Right renal pelvis (tissue), 4 donors: ENCODE measurements around the gene ASB16. TPM values are rescaled to one million over a fixed set of nuclear protein-coding genes. Genes with fewer than 3 reads are reported as not detected.
"Not testable (repeated sequence)": the region's sequence is repeated elsewhere in the genome, so short reads cannot be mapped to it uniquely, and the experiment has no call there.

Experiments
- DNase-seq, 4 donors: peaks; one replicate each; pipeline ENCODE4 v3.0.0-alpha.2; 2013; ENCODE audit warnings: low read depth in 4 of 4, low spot score in 3 of 4, missing footprints in 1 of 4
- polyA plus RNA-seq, 4 donors: library from polyadenylated mRNA; unstranded; fragments of 120-200 nt; gene quantifications; one replicate each; pipeline ENCODE4 v1.2.1, GENCODE V29; 2013; ENCODE audit not compliant: insufficient read length in 4 of 4

ASB16 gene, protein sequence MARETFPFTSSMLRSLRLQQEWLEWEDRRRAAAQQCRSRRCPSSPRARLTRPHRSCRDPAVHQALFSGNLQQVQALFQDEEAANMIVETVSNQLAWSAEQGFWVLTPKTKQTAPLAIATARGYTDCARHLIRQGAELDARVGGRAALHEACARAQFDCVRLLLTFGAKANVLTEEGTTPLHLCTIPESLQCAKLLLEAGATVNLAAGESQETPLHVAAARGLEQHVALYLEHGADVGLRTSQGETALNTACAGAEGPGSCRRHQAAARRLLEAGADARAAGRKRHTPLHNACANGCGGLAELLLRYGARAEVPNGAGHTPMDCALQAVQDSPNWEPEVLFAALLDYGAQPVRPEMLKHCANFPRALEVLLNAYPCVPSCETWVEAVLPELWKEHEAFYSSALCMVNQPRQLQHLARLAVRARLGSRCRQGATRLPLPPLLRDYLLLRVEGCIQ
- polyA plus RNA-seq: 1 to 10 TPM; 1.8 to 2.3 (median 2.1) TPM

DNA sequence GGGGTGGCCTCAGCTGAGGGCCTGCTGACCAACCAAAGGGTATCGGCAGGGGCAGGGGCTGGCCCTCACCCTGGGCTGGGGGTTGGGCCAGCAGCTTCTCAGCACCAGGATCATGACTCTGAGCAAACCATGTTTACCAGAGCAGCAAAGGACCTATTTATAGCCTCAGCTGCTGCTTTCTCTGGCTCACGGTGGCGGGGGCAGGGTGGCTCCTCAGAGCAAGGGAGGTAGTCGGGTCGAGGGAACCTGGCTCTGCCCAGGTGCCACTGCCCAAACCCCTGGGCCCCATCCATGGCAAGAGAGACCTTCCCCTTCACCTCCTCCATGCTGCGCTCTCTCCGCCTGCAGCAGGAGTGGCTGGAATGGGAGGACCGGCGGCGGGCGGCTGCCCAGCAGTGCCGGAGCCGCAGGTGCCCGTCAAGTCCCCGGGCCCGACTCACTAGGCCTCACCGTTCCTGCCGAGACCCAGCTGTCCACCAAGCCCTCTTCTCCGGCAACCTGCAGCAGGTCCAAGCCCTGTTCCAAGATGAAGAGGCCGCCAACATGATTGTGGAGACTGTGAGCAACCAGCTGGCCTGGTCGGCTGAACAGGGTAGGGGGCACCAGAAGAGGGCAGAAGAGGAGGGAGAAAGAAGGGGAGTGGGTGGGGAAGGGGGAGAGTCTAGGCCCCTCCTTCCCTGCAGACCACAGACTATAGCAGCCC, at the start of gene ASB16:
ASB16 (plus strand) TSS at position 206 of the 703 bp plus-strand sequence; CDS start at position 292, 86 bp downstream.
- no peak for DNase-seq

DNA sequence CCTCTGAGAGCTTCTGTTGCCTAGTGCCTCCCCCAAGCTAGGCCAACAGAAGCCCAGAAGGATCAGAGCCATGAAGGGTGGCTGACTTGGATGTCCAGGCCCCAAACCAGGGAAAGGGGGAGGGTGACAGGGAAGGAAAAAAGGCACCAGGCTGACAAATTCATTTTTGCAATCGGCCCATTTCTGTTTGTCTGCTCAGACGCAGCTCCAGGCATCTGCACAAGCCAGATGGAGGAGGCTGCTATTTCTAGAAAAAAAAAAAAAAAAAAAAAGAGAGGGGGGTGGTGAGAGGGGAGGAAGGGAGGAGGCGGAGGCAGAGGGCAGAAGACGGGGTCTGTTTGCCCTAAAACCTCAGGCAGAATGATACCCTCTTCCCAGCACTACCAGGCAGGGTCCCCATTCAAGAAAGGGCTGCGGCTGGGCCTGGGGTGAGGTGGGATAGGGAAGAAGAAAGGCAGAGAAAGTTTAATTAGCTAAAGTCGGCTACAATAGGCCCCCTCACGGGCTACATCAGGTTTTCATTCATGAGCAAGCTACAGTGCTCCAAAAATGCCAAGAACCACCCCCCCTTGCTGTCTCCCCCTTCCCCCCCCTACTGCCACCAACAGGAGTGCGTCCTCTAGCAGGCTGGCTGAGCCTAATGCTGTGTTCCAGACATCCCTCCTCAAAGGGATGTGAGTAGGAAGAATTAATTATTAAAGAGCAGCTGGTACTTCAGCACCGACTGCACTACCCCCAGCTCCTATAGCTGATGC, 49.5 kb upstream of the ASB16 start:
- DNase-seq: no peak

DNA sequence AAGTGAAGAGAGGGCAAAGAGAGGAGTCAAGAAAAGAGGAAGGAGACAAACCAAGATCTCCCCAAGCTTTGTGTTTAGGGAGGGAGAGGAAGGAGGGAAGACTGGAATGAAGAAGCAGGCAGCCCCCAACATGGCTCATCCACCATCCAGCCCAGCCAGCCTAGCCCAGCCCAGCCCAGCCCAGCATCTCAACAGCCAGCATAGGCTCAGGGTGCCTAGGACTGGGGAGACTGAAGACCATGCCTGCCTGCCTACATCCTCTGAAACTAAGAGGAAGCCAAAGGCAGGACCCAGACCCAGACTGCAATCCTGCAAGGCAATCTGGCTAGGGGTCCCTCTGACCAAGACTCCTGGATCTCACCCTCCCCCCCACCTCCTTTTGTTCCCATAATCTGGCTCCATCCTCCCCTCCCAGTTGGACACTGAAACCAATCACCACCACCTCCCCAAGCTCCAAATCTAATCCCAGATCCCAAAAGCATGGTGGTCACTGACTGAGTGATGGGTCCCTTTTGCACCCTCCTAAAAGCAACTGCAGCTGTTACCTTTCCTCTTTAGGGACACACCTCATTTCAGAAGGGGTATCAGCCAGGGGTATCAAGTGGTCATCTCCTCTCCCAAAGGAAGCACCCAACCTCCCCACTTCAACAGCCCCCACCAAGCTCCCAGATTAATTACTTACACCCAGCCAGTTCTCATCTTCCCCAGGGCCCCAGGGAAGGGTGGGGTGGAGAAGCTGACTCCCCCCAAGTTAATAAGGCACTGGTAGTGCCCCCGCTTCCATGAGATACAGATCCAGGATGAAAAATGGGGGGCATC, 48.3 kb upstream of the ASB16 start:
- DNase-seq: no peak

DNA sequence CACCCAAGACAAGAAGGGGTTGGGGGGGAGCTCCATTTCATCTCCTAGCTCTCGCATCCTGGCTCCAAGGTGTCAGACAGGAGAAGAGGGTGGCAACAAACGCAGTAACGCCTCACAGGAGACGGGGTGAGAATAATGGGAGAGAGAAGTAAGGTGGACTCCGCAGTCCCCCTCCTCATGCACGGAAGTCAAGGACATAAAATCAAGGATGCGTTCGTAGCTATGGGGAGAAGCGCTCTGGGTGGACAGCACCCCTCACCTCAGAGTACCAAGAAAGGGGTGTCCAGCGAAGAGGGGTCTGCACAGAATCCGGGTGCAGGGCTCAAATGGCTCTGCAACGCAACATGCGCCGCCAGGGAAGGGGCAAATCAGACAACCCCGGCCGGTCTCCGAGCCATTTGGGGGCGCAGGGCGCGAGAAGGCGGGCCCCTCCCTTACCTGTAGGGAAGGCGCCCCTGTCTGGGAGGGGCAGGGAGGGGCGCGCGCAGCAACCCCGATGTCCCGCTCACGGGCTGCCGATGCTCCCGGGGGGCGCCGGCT, 47.6 kb upstream of the ASB16 start:
- DNase-seq: no peak

DNA sequence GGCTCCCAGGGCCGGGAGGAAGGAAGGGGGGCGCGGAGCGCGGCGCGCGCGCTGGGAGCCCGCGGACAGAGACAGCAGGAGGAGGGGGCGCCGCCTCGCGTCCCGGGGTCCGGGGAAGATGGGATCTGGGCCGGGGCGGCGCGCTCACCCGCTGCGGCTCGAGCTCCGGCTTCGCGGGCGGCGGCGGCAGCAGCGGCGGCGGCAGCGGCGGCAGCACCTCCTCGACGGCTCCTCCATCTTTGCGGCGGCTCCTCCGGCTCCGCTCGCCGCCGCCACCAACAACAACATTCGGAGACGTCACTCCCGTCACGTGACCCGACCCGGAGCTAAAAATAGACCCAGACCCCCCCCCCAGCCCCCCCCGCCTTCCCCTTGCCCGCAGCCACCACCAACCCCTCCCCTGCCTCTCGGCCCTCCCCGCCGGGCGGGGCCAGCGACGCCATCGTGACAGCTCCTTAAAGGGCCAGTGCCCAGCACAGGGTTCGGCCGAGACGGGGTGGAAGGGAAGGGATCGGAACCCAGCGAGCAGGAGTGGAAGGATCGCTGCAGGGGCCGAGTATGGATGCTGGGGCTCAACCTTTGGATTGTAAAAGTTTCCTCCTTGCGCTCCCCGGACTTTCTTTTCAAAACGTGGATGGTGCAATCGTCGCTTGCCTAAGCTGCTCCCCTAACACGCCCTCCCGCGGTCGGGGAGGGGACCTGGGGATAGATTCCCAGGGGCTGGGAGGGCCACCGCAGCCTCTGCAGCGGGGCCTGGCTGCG, 47.0 kb upstream of the ASB16 start, which contains the start of gene HDAC5:
HDAC5 (minus strand) TSS at position 286 of the 762 bp plus-strand sequence. CDS start 6,126 bp downstream, outside the sequence.
- DNase-seq: peak; percentile 90 to 92 (median 90)

DNA sequence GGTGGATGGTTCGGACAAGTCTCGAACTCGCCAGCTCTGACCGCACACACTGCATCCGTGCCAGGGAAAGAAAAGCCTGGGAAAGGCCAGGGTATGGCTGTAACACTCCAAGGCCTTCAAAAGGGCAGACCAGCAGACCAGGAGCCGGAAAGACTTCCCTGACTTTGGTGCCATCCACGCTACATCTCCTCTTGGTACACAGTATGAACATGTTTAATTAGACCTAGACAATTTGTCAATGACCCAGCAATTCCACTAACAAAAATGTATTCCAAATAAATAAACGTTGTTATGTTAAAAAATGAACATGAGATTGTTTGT, 46.4 kb upstream of the ASB16 start:
- no peak for DNase-seq

DNA sequence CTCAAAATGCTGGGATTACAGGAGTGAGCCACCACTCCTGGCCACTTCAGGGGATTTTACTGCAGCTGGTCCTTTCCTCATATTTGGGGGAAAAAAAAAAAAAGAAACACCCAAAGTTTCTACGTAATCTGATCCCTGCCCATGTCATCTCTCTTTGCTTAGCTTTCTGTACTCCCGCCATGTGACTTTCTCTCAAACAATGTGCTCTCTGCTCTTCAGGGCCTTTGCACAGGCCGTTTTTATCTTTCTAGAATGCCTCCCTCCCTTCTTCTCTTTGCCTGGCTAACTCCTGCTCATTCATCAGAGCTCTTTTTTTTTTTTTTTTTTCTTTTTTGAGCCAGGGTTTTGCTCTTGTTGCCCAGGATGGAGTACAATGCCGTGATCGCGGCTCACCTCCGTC, 42.1 kb upstream of the ASB16 start:
- DNase-seq: no peak

DNA sequence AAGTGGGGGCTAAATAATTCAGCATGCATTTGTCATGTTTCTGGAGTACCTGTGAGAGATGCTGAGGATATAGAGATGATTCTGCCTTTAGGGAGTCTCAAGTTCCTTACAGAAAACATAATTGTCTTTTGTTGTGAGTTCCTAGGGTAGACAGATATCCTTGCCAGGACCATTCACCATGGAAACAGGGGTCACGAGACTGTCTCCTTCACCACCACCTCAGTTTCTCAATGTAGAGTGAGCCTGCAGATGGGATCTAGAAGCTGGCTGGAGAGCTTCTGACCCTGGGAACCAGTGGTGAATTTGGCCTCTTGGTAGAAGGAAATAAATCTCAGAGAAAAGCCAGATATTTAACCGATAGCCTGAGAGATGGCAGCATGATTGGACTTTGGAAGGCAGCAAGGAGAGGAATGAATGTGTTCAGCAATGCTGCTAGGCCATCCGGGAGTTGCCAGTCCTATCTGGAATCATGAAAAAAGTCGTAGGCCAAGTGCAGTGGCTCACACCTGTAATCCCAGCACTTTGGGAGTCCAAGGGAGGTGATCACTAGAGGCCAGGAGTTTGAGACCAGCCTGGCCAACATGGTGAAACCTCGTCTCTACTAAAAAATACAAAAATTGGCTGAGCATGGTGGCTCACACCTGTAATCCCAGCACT, 39.7 kb upstream of the ASB16 start:
- no peak for DNase-seq

DNA sequence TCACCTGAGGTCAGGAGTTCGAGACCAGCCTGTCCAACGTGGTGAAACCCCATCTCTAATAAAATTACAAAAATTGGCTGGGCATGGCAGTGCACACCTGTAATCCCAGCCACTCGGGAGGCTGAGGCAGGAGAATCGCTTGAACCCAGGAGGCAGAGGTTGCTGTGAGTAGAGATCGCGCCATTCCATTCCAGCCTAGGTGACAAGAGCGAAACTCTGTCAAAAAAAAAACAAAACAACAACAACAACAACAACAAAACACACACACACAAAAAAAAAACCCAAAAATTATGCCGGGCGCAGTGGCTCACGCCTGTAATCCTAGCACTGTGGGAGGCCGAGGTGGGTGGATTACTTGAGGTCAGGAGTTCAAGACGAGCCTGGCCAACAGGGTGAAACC, 39.1 kb upstream of the ASB16 start:
- DNase-seq: not testable (repeated sequence)

DNA sequence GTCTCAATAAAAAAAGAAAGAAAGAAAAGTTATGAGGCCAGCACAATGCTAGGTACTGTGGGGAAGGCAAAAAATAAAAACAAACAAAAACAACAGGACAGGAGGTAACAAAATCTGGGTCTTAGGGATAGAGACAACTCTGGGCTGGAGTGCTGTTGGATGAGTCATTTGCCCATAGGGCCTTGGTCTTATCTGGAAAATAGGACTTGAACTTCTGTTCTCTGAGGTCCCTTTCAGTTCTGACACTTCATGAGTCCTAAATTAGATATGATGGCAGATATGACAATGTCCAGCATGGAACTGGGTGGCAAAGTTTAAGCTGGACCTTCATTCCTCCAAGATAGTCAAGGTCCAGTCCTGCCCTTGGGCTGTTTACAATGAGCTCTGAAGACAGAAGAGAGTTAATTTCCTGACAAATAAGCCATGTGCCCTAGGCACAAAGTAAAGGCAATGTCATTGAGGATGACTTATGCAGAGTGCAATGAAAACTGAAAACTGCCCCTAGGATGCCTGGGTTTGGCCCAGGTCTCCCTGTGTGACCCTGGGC, 38.2 kb upstream of the ASB16 start:
- DNase-seq: no peak

DNA sequence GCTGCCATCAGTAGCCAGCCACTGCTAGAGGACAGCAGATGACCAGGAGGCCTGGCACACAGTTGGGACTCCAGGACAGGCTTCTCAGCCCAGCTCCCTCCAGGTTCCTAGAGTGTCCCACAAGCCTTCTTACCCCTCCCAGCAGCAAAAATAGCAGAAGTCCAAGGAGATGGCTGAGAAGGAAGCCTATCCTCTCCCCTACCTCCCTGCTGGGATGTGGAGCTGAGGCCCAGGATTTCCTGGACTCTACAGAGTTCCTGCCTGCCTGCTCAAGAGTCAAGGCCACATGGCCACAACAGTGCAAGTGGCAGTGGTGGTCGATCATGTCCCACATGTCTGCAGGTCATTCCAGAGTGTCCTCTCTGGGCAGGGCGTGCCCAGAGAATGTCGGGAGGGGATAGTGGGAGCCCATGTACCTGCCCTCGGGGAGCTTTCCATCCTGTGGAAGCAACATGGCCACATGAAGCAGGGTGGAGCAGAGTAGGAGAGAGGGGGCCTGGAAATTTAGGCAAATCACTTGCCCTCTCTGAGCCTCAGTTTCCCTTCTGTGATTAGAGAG, 36.5 kb upstream of the ASB16 start:
- no peak for DNase-seq

DNA sequence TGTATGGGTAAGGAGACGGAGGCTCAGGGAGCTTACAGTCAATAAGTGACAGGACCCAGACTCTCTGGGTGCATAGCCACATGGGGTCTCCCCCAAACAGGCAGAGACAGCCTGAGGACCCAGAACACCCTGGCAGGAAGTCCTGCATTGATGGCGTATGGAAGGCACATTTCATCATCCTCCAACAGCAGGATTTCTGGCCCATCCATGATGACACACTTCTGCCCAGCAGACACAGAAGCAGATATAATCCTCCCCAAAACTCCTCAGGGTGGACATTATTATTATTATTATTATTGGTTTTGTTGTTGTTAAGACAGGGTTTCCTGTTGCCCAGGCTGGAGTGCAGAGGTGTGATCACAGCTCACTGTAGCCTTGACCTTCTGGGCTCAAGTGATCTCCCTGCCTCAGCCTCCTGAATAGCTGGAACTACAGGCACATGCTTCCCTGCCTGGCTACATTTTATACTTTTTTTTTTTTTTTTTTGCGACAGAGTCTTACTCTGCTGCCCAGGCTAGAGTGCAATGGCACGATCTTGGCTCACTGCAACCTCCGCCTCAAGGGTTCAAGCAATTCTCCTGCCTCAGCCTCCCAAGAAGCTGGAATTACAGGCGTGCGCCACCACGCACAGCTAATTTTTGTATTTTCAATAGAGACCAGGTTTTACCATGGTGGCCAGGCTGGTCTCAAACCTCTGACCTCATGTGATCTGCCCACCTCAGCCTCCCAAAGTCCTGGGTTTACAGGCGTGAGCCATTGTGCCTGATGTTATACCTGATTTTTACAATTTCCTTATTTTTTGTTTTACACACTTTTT, 35.5 kb upstream of the ASB16 start:
- DNase-seq: no peak

DNA sequence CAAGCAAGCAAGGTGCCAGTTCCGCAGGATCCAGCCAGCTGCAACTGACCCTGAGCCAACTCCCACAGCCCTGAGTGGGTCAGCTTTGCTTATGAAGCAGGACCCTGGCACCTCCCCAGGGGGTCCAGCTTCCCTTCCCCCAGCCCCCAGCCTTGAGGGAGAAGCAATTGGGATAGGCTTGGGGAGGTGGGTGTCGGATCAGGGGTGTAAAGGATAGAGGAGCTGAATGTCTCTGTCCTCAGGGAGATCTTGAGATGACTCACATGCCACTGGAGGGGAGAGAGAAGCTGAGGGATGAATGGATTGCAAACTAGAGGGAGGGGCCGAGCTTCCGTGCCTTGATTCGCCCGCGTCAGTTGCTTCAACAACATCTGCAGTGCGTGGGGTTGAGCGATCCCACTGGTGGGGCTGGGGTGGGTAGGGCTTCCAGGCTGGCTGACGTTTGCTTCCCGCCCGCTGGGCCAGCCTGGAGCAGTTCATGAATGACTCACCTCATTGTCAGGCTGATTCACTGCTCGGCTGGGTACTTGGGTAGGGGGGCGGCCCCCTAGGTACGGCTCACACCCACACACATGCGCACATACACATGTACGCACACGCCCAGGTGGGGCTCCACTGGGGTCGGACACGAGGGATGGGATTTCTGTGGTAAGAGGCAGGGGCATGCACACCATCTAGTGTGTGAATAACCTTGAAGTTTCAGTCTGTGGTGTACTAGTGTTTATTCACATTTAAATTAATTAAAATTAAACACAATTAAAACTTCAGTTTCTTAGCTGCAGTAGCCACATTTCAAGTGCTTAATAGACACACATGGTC, 32.4 kb upstream of the ASB16 start:
- DNase-seq: peak in 1 of 4 donors; percentile 42

DNA sequence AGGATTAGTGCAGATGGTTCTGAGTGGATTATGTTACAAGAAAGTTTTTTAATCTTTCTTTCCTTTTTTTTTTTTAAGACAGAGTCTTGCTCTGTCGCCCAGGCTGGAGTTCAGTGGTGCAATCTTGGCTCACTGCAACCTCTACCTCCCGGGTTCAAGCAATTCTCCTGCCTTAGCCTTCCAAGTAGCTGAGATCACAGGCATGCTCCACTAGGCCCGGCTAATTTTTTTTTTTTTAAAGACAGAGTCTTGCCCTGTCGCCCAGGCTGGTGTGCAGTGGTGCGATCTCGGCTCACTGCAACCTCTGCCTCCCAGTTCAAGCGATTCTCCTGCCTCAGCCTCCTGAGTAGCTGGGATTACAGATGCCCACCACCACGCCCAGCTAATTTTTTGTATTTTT, 26.6 kb upstream of the ASB16 start:
- DNase-seq: not testable (repeated sequence)

DNA sequence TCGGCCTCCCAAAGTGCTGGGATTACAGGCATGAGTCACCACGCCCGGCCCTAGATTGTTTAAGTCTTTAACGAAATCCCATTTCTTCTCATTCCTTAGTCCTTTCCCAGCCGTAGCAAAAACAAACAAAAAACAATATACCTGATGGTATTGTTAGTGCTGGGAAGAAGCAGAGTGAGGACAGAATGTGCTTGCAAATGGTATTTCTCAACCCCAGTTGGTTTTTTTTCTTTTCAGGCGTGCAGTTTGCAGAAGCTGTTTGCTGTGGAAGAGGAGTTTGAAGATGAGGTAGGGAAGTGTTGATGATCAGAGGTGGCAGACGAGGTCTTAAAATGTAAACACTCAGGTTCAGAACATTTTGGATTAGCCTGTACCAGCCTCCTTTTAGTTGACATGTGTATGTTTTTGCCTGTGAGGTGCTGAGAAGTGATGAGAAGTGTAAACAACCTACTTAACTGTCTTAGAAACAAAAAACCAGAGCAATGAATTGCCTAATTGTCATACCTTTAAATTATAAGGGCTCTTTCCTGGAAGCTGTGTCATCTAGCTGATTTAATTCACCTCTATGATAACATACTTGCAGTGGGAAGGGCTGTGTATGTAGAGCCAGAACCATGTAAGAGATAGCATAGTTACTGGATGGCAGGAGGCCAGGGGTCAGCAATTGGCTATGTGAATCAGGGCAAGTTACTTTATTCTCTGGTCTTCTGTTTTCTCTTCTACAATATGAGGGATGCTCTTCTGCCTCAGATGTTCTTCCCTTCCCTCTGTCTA, 25.4 kb upstream of the ASB16 start:
- DNase-seq: no peak
